HG02623 (cell line): ENCODE results near the gene HMCN1.

Experiments used
- ATAC-seq: cut with Tn5 transposase; IDR thresholded peaks from one replicate; pipeline ENCODE4 v1.9.1; 2021; ENCODE audit warnings: moderate library complexity; ENCODE audit not compliant: unreplicated experiment

HMCN1 gene

DNA sequence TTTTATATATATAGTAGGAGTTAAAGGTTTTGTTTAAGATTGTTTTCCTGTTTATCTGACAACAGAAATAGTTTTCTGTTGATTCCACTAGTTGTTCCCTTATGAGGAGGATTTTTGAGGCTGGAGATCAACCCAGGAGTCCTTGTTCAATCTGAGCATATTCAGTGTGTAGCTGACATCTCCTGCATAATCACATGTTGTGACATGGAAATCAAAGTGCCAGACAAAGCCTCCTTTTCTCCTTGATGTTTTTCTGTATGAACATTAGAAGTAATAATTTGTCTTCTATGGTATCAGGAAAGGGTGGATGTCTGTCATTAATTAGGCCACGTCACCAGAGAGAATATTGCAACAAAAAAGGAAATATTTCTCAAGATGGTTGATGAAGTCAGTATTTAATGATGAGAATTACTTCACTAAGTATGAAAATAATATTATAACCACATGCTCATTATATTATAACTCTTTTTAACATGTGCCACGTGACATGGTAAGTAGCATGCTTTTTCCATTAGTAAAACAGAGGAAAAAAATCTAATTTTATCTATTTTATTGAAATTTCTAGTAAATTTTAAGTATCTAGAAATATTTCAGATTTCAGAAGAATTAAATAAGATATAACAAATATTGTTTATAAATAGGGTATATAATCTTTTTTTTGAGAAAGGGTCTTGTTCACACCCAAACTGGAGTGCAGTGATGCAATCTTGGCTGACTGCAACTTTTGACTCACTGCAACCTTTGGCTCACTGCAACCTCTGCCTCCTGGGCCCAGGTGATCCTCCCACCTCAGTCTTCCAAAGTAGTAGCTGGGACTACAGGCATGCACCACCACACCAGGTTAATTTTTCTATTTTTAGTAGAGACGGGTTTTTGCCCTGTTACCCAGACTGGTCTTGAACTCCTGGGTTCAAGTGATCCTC lies 223.5 kb downstream of the HMCN1 start:
- no peak for ATAC-seq

DNA sequence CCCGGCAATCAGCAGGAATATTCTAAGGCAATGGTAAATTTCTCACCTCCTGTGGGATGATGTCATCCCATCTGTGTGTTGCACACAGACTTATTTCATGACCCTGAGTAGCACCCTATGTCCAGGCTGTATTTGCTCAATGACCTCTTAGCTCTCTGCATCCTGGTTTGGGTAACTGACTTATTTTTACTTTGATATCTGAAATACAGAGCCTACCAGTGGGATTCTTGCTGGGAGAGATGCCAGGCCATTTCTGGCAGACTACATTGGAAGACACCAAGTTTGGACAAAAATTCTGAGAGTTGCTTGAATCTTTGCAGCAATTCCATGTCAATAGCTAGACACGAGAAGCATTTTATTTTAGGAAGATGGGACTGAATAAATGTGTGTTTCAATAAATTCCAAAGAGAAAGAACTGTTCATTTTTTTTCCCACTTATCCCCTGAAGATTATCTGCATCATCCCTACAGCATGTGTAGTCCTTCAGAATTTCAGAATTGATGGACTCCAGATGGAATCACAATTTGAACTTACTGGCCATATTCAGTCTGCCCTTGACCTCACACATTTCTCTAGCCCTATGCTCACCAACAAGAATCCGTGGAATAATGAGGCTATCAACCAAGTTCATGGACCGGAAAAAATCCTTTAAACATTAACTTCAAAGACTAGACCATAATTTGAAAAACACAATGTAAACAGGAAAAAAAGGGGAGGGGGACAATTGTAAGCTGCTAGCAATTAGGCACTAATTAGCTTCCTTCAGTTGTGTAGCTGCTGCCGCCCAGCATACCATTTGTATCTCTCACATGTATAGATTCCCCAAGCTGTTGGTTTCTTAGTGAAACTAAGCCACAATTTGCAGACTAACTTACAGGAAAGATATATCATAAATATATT lies 226.5 kb downstream of the HMCN1 start:
- no peak for ATAC-seq

DNA sequence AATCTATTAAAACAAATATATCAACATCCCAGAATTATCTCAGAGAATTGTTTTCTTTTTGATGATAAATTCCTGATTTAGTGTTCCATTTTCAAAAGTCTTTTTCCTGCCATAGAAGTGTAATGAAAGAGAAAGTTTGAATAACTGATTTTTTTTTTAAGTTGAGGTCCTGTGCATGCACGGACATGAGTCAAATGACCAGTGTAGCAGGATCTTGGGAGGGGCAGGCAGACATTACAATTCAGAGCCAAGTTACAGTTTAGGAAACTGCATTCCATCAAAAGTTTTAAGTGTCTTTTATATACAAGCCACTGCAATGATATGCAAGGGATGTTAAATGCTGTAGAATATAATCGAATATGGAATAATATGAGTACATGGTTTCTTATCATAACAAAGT lies 227.5 kb downstream of the HMCN1 start:
- ATAC-seq = no peak

DNA sequence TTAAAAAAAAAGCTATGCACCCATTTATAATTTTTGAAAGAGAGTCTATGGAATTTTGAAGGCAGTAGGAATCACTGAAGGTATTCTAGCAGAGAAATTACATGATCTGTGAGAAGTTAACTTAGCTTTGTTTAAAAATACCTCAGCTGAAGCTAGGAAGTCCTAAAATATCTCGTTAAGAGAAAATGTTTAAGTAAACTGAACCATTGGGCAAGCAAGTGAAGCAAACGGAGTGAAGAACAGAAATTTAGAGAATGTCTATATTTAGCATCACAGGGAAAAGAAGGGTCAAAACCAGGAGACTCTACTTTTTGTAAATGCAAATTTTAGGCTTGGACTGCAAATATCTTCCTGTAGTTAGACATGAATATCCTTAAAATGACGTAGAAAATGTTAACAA lies 230.8 kb downstream of the HMCN1 start:
- no peak for ATAC-seq

DNA sequence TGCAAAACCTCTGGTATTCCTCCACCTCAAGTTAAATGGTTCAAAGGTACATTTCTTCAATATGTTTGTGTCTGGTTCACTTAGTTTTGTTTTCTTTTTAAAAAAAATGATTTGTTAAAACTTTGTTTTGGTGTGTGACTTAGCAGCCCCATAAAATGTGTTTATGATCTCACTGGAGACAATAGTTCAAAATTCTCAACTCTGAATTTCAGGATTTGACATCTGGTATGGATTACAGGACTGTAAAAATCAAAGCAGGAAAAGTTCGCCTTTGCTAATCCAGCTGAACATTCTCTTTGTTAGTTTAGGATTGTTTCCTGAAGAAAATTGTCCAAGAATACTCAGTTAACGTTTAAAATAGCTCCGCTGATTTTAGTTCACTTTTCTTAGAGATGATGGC lies 231.7 kb downstream of the HMCN1 start:
- ATAC-seq = no peak

DNA sequence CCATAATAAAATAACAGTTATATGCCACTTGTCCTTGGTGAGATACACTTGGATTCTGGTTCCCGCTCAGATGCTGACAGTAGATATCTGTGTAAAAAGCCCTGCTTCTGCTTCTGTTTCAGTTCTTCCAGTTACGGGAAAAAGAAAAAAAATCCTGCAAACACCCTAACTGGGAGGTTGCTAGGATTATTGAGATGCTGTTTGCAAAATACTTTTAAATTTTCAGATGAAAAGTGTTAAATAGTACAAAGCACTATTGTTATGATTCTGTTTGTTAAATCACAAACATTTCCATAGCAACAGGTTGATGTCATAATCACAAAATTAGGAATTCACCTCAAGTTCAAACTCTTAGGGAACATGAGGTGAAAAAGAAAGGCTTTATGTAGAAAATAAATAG lies 232.3 kb downstream of the HMCN1 start:
- no peak for ATAC-seq

DNA sequence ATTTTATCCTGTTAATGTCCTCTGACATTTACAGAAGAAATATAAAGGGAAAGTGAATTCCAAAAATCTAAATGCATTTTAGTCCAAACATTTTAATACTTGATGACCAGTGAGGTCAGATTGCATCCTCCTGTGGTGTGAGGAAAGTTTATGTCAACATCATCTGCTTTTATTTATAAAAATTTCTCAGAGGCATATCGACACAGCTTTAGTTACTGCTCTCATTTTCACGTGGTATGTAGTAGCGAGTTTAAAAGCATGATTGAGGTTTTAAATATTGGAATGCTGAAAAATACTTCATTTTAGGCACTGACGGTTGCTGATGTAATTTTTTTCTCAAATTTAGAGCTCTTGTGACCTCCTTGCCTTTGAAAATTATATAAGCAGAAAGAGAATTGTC lies 234.8 kb downstream of the HMCN1 start:
- no peak for ATAC-seq

DNA sequence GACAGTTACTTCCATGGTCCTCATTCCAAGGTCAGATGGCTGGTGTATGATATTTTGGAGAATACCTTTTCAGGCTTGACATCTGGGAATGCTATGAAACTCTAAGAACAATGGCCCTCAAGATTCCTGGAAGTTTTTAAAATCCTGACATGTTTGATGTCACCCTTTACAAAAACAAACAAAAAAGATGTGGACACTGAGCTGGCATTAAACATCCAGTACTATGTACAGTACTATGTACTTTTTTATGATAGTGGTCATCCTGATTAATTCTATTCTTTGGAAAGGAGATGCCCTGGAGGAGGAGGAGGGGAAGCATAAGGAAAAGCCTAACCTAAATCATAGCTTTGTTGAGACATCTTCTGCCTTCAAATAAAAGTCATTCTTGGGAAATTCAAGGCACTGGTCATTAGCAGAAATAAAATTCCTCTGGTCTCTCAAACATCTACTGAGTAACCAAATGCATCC lies 235.4 kb downstream of the HMCN1 start:
- ATAC-seq = no peak

DNA sequence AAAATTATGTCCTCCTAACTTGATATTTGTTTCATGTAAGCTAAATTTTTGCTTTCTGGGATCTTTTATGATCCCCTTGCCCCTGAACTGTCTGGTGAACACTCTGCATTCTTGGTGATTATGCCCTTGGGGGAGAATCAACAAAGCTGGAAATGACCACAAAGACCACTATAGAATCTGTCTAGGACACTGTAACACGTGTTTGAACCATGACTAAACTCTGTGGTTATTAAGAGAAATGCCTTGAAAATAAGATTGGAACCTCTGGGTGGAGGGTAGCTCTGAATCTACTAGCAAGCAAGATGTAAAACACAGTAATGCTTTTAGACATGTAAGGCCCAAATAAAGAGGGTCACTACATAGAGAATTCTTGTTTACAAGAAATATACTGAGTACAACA lies 237.5 kb downstream of the HMCN1 start:
- no peak for ATAC-seq

DNA sequence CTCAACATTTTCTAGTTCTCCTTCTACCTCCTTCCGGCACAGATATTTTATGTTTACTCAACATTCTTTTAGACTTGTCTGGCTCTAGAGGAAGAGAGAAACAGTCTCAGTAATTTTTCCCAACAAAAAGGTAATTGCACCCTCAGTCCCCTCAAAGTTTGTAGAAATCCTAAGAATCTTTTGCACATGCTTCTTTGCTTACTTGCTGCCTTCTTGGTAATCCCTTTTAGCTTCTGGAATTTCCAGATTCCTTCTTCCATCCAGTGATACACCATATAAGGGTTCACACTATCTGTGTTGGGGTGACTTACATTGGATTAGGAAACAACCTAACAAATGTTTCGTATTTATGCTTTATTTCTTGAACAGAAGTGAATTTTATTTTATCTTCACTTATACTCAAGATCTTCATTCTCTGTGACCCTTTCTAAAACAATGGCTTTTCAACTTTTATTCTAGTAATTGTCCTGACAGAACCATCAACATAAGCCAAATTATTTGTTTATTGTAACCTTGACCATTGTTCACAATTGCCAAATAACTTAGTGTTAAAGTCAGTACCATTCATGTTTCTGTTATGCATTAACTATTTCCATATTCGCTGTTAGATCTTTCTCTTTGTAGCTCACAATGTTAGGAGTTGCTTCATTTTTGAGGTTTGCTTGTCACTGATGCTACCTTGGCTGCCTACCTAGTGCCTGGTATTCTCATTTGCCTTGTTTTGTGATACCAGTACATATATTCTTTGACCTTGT lies 238.1 kb downstream of the HMCN1 start:
- ATAC-seq = no peak

DNA sequence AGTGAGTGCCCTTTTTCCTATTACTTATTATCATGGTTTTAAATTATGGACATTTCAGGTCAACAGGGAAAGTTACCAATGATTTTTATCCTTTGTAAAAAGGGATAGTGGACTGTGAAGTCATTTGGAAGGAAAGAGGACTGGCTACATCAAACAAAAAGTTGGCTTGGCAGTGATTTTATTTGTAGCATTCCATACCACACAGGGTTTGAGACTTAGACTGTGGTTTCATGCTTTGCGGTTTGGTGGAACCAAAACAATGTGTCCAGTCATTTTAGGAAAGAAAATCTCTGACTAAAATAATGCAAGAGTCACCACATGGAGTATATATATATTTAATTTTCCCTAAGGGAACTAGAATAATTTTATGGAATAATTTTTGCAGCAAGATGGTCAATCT lies 239.5 kb downstream of the HMCN1 start:
- ATAC-seq = no peak

DNA sequence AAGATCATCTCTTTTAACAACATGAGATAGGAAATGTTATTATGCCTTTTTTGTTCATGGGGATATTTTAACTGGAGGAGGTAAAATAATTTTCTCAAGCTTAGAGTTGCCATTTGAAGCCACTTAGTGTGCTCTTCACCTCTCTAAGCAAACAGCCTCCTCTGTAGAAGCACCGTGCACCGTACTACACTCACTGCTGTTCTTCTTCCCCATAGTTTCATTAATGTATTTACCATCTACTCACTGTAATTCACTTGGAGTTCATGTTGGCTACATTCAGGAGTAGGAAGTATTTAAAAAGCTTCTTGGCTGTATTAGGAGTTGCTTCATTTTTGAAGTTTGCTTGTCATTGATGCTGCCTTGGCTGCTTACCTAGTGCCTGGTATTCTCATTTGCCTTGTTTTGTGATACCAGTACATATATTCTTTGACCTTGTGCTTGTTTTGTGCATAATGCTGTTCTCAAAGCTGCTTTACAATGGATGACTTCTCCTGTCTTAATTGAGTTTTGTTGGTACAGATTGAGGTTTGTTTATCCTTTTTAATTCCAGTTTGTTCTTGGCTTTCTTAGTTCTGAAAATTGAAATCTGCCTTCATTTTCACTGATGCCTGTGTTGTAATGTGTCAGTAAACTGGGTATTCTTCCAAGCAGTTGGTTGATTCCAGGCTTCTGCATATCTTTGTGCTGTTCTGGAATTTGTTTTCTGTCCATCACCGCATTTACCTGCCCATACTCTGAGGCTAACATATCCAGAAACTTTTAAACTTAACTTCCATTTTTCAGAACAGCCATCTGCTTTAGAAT lies 240.4 kb downstream of the HMCN1 start:
- no peak for ATAC-seq

DNA sequence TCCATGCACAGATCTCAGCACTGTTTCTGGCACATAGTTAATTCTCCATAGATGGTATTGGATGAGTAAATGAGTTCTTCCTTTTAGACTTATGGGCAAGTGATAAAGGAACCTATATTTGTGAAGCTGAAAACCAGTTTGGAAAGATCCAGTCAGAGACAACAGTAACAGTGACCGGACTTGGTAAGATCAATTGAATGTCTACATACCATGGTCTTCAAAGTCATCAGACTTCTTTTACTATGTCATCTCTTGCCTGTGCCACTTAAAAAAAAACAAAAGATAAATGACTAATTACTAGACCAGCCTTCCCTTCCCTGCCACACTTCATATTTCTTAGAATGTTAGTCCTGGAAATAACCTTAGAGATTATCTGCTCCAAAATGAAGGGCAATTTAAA lies 246.7 kb downstream of the HMCN1 start:
- ATAC-seq = no peak

DNA sequence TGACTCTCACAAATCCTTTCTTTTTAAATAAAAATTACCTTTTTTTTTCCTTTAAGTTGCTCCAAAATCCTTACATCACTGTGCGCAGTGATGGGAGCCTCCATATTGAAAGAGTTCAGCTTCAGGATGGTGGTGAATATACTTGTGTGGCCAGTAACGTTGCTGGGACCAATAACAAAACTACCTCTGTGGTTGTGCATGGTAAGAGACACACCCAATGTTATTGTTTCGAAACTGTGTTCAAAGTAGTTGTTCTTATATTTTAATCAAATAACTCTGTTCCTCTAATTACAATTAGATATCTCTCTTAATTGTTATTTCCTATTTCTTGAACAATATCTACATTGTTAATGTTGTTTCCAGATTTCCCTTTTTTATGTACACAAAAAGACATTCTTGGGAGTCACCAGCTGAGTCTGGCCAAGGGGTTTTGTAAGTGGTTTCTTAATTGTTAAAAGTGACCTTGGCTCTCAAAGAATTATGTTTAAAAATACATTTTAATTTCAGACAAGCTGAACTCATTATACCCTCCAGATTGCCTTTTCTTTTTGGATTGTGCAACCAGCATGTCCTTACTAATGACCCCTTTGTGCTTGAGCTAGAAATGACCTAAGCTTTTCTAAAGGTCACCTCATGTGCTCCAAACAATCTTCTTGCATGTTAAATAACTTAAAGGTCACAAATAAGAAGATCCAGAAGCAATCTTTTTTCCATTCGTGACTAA lies 250.1 kb downstream of the HMCN1 start:
- ATAC-seq = no peak

DNA sequence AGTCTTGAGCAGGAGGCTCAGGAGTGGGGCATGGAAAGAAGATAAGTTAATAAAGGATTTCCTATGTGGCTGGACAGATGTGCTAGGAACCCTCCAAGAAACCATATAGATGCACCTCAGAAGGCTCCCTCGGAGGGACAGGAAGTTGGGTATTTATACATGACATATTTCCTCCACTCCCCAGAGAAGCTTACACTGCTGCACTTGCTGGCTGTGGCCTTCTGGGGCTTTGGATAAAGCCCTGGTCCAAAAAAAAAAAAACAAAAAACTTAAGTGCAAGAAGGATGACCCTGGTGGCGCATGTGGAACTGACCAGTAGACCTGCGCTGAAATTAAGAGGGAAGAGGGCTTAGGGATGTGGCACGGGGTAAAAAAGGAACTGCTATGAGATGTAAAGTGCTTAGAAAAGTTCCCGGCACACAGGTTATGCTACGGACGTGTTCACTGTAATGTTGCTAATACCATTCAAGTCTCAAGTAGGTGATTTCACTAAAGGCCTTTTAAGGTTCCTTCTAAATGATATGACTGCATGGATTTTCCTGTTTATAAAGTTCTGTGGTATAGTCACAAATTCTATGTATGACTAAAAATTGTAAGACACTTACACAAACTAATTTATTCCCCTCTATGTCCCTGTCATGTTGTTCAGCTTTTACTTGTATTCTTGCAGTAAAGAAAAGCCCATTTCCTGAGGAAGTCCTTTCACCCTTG lies 253.6 kb downstream of the HMCN1 start:
- no peak for ATAC-seq

DNA sequence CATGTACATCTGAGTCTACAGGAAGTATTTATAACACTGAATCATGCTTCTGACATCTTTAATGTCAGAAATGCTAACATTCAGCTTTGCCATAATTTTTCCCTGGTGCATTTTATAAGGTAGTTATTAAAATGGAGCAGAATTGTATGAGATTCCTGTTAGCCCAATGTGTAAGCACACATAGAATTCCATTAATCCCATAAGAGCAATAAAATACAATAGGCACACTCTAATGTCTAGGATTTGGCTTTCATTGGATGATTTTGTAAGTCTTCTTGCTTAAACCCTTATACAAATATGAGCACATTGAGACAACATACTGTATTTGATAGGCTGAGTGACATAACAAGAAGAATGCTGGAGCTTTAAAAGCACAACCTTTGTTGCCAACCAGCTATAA lies 256.4 kb downstream of the HMCN1 start:
- no peak for ATAC-seq

DNA sequence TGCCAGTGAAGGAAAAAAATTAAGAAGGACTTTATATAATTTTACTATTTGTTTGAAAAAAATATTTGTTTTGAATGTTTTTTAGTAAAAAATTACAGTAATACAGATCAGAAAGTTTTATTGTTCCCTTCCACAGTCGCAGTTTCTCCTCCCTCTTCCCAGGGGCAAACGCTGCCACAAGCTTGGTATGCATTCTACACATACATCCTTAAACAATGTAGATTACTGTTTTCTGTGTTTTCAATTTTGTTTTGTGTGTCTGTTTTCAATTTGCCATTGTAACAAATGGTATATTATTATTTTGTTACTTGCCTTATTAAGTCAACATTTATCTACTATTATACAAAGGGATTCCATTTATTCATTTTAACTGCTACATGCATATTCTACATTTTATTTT lies 257.1 kb downstream of the HMCN1 start:
- ATAC-seq = no peak

DNA sequence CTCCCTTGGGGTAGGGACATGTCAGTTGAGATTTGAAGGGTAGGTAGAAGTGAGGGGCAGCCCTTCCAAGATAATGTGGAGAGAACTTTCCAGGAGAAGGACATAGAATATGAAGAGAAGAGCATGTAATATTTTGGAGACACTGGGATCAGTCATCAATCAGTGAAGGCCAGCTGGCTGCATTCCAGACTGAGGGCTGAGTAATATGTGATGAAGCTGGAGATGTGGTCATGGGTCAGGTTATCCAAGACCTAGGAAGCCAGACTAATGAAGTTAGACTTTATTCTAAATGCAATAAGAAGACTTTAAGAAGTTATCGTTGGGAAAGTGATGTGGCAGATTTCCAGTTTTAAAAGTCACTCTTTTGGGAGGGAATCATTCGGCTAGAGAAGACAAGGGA lies 262.0 kb downstream of the HMCN1 start:
- ATAC-seq = no peak

DNA sequence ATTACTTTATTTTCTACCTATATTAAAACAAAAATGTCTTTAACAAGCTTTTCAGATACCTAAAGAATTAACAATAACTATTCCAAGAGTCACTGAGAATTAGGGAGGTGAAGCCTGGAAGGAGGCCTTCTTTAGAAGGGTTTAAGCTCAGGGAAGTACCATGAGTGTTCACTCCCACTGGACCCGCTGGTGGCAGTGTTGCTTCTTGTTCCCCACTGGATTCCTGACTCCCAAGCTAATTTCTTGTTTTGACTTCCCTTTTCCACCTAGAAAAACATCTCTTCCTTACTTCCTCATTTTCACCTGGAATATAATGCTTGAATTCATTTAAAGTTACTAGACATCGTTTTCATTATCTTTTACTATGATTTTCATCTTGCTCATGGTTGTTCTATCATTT lies 264.2 kb downstream of the HMCN1 start:
- no peak for ATAC-seq
